ENCODE results near the gene ABCC5.

GRCh38 chr3:183871541-183871940, 146.1 kb downstream of the ABCC5 start:
- no peak for TF ChIP-seq CTCF (IDR thresholded peaks at IDR 0.05)
- TF ChIP-seq POLR2A (IDR thresholded peaks at IDR 0.05), result no peak

Measured in tibial nerve (tissue), 3 donors.